Loucy (cell line): ENCODE data around the gene ACTR3C.
A peak's percentile ranks its signal among the peaks of the same experiment; 100 is the strongest.

Experiments
- H2AFZ ChIP-seq: fragments of 200-600 bp; sonication (generic); 2 replicates; pipeline ENCODE4 v1.6.0; 2016; ENCODE audit warnings: antibody characterized with exemption, mild to moderate bottlenecking, low read length, moderate library complexity
- H3F3A ChIP-seq: fragments of 200-600 bp; 2 replicates; pipeline ENCODE4 v1.6.0; 2016; ENCODE audit warnings: antibody characterized with exemption, low read depth, mild to moderate bottlenecking
- H3K27me3 ChIP-seq: fragments of 200-600 bp; sonication (generic); 2 replicates; pipeline ENCODE4 v1.6.1; 2014; ENCODE audit warnings: low read length, mild to moderate bottlenecking; ENCODE audit not compliant: insufficient read depth, poor library complexity, severe bottlenecking
- H3K36me3 ChIP-seq: fragments of 200-600 bp; sonication (generic); 2 replicates; pipeline ENCODE4 v1.6.1; 2016; ENCODE audit warnings: low read length; ENCODE audit not compliant: insufficient read depth
- H3K4me1 ChIP-seq: fragments of 200-600 bp; sonication (generic); 2 replicates; pipeline ENCODE4 v1.5.1; 2014; ENCODE audit warnings: low read length, mild to moderate bottlenecking; ENCODE audit not compliant: insufficient read depth, poor library complexity, severe bottlenecking
- H3K4me2 ChIP-seq: fragments of 200-600 bp; sonication (generic); 2 replicates; pipeline ENCODE4 v1.6.0; 2014; ENCODE audit warnings: antibody characterized with exemption, low read length, low read depth, mild to moderate bottlenecking; ENCODE audit not compliant: poor library complexity, severe bottlenecking
- H3K4me3 ChIP-seq: fragments of 200-600 bp; sonication (generic); 2 replicates; pipeline ENCODE4 v1.5.1; 2014; ENCODE audit warnings: low read length, mild to moderate bottlenecking, mixed read lengths; ENCODE audit not compliant: poor library complexity, severe bottlenecking
- H3K79me2 ChIP-seq: fragments of 200-600 bp; sonication (generic); 2 replicates; pipeline ENCODE4 v1.6.1; 2014; ENCODE audit warnings: low read length; ENCODE audit not compliant: insufficient read depth
- H3K9ac ChIP-seq: fragments of 200-600 bp; sonication (generic); 2 replicates; pipeline ENCODE4 v1.6.0; 2014; ENCODE audit warnings: mild to moderate bottlenecking, low read depth, low read length, moderate library complexity; ENCODE audit not compliant: poor library complexity, severe bottlenecking
- H3K9me2 ChIP-seq: fragments of 200-600 bp; sonication (generic); replicated peaks from 2 replicates; pipeline ENCODE4 v1.6.1; 2016; ENCODE audit warnings: low read depth, low read length, mixed read lengths
- H3K9me3 ChIP-seq: fragments of 200-600 bp; sonication (generic); 2 replicates; pipeline ENCODE4 v1.6.1; 2014; ENCODE audit warnings: mild to moderate bottlenecking, antibody characterized with exemption, low read length, low read depth; ENCODE audit not compliant: insufficient read depth
- H4K20me1 ChIP-seq: fragments of 200-600 bp; sonication (generic); 2 replicates; pipeline ENCODE4 v1.6.0; 2014; ENCODE audit warnings: antibody characterized with exemption, low read length, mild to moderate bottlenecking; ENCODE audit not compliant: insufficient read depth, poor library complexity, severe bottlenecking
- CTCF ChIP-seq: fragments of 200-600 bp; sonication (generic); conservative IDR thresholded peaks from 2 replicates; pipeline ENCODE4 v1.5.1; 2014; ENCODE audit warnings: mild to moderate bottlenecking, antibody characterized with exemption, low read length
- EZH2phosphoT487 ChIP-seq: fragments of 200-600 bp; IDR thresholded peaks from 2 replicates; pipeline ENCODE4 v1.6.1; 2018; ENCODE audit warnings: antibody characterized with exemption, mild to moderate bottlenecking, moderate library complexity, borderline replicate concordance

Gene ACTR3C

DNA sequence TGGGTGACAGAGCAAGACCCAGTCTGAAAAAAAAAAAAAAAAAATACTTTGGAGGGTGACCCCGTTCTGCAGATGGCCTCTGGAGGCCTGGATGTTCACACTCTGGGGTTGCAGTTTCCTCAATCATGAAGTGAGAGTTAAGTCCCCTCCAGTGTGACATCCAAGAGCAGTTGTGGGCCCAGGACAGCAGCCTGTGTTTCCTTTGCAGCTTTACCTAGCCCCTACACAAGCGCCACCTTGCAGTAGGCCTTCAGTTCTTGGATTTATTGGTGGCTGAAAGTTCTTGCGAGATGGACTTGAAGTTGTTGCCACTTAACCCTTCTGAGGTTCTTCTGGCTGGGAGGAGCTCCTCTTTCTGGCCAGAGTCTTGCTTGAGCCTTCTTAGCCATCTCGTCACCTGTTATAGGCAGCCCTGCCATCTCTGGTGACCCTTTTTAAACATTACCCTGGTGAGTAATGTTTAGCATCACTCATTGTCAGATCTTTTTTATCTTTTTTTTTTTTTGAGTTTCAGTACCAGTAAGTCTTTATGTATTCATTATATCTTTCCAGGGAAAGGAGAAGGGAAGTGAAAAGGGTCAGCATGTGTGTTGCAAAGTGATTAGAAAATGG, 3.4 kb upstream of the ACTR3C start:
- Histone ChIP-seq H3K79me2 (peaks cover 83% of the 10 kb centered on the region), H3K9me2 (no peaks in the 10 kb centered on the region), H3K36me3 (peaks cover 57% of the 10 kb centered on the region), H3K4me1 (peaks cover 52% of the 10 kb centered on the region), H2AFZ (no peak overlapping the region), H3K4me3 (peak overlapping the region; percentile 92), H3K4me2 (peak overlapping the region; percentile 98), H3F3A (no peaks in the 10 kb centered on the region), H3K9ac (peak overlapping the region; percentile 26), H3K9me3 (no peaks in the 10 kb centered on the region), H4K20me1 (peaks cover 24% of the 10 kb centered on the region), H3K27me3 (peaks cover 9% of the 10 kb centered on the region)
- TF ChIP-seq EZH2phosphoT487 (no peak), CTCF (no peak)

DNA sequence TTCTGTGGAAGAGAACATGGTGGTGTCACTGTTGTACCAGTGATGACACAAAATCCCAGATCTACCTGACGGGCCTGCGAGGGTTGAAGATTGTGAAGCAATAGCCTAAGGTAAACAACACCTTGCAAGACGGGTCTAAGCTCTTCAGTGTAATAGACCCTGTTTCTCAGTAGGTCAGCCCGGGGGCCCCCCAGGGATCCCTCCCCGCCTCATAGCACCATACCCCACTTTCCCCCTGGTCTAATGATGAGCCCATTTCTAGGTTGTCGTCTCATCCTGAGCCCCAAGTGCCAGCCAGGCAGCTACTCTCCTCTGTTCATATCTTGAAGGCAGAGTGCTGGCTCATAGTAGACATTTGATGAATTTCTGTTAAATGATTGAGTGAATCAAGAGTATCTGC, 2.6 kb upstream of the ACTR3C start:
- Histone ChIP-seq H3K79me2 (peaks cover 88% of the 10 kb centered on the region), H3K27me3 (peaks cover 9% of the 10 kb centered on the region), H3K9ac (peak overlapping the region; percentile 22), H3K4me1 (peaks cover 58% of the 10 kb centered on the region), H3F3A (no peaks in the 10 kb centered on the region), H3K4me3 (peak overlapping the region; percentile 92), H2AFZ (no peak overlapping the region), H3K36me3 (peaks cover 50% of the 10 kb centered on the region), H3K9me3 (no peaks in the 10 kb centered on the region), H4K20me1 (peaks cover 24% of the 10 kb centered on the region), H3K9me2 (no peaks in the 10 kb centered on the region), H3K4me2 (peak overlapping the region; percentile 98)
- TF ChIP-seq EZH2phosphoT487 = no peak

DNA sequence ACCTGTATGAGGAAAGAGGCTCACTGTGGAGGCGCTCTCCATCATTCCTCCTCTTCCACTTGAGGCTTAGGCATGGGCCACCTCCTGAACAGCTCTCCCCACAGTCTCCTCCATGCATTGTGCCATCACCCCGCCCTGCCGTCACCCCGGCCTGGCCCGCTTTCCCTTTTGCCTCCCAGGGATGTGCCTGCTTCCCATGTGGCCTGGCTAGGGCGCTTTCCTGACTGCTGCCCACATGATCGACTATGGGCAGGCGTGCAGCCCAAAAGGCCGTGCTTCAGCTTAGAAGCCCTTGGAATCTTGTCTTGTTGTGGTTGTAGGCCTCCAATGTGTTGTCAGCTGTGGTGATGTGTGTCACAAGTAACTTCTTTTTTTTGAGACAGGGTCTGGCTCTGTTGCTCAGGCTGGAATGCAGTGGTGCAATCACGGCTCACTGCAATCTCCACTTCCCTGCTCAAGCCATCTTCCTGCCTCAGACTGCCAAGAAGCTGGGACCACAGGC, 1.8 kb upstream of the ACTR3C start:
- peaks cover 43% of the 10 kb centered on the region for H3K36me3 ChIP-seq
- H3K4me2 ChIP-seq = peak overlapping the region; percentile 98
- H2AFZ ChIP-seq = no peak overlapping the region
- no peak for TF ChIP-seq CTCF
- H3K4me1 ChIP-seq = peaks cover 63% of the 10 kb centered on the region
- no peaks in the 10 kb centered on the region for H3K9me3 ChIP-seq
- peak overlapping the region; percentile 100 for H3K9ac ChIP-seq
- peak overlapping the region; percentile 92 for H3K4me3 ChIP-seq
- peaks cover 90% of the 10 kb centered on the region for H3K79me2 ChIP-seq
- no peaks in the 10 kb centered on the region for H3K9me2 ChIP-seq
- H3F3A ChIP-seq = no peaks in the 10 kb centered on the region
- H4K20me1 ChIP-seq = peaks cover 24% of the 10 kb centered on the region
- peaks cover 9% of the 10 kb centered on the region for H3K27me3 ChIP-seq
